Bronchial smooth muscle cell (primary cell): ENCODE results near the gene DNAJC7. TPM values are rescaled to one million over a fixed set of nuclear protein-coding genes. Genes with fewer than 3 reads are reported as not detected.

Experiments used
- total RNA-seq: library from RNA; depleted of rRNA; stranded (reverse); fragments of >200 nt; gene quantifications from 2 replicates; pipeline ENCODE4 v1.2.1, GENCODE V29; 2014

DNAJC7 gene, protein sequence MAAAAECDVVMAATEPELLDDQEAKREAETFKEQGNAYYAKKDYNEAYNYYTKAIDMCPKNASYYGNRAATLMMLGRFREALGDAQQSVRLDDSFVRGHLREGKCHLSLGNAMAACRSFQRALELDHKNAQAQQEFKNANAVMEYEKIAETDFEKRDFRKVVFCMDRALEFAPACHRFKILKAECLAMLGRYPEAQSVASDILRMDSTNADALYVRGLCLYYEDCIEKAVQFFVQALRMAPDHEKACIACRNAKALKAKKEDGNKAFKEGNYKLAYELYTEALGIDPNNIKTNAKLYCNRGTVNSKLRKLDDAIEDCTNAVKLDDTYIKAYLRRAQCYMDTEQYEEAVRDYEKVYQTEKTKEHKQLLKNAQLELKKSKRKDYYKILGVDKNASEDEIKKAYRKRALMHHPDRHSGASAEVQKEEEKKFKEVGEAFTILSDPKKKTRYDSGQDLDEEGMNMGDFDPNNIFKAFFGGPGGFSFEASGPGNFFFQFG
- 71.2 and 91.3 TPM in 2 replicates for total RNA-seq

GRCh38 chr17:42016941-42017865, at the start of gene DNAJC7:
Gene DNAJC7, minus strand, starts transcription at chr17:42017439. Its CDS starts 23 bp downstream, at chr17:42017416.

GRCh38 chr17:42050393-42051012, 33.3 kb upstream of the DNAJC7 start, which contains the start of gene C17orf113:
Gene C17orf113, minus strand, starts transcription at chr17:42050601. Its CDS starts 7,225 bp downstream, at chr17:42043376.

GRCh38 chr17:42019509-42020404, 2.5 kb upstream of the DNAJC7 start, which contains the start of gene NKIRAS2:
Gene NKIRAS2, plus strand, starts transcription at chr17:42020090. Its CDS starts 1,488 bp downstream, at chr17:42021578.

GRCh38 chr17:41966463-41967140, 50.6 kb downstream of the DNAJC7 start, which contains the start of gene CNP:
Gene CNP, plus strand, starts transcription at chr17:41966795. Its CDS starts 90 bp downstream, at chr17:41966885.

GRCh38 chr17:41930009-41930832, 87.0 kb downstream of the DNAJC7 start, which contains the start of gene ODAD4:
Gene ODAD4, plus strand, starts transcription at chr17:41930617. Its CDS starts 107 bp downstream, at chr17:41930724.

Other genes with a start within 250 kb of the DNAJC7 start
- gene JUP, start 230.7 kb downstream of the DNAJC7 start, total RNA-seq = 3.0 and 9.5 TPM in 2 replicates
- gene P3H4, start 205.5 kb downstream of the DNAJC7 start, total RNA-seq = 44.1 and 49.2 TPM in 2 replicates
- gene FKBP10, start 204.4 kb downstream of the DNAJC7 start, total RNA-seq = 276 and 499 TPM in 2 replicates
- gene NT5C3B, start 181.2 kb downstream of the DNAJC7 start, total RNA-seq = 73.0 and 90.5 TPM in 2 replicates
- gene KLHL10, start 179.6 kb downstream of the DNAJC7 start, total RNA-seq = 0.16 and 0.17 TPM in 2 replicates
- gene KLHL11, start 152.0 kb downstream of the DNAJC7 start, total RNA-seq = 19.5 TPM in 2 replicates
- gene ACLY, start 98.5 kb downstream of the DNAJC7 start, total RNA-seq = 107 and 119 TPM in 2 replicates
- 0.26 and 1.1 TPM in 2 replicates for gene ODAD4, start 86.8 kb downstream of the DNAJC7 start, total RNA-seq
- 53.4 and 62.3 TPM in 2 replicates for gene CNP, start 50.6 kb downstream of the DNAJC7 start, total RNA-seq
- 9.7 and 13.4 TPM in 2 replicates for gene NKIRAS2, start 2.7 kb upstream of the DNAJC7 start, total RNA-seq
- gene C17orf113, start 33.2 kb upstream of the DNAJC7 start, total RNA-seq = 0.32 and 0.34 TPM in 2 replicates
- gene ZNF385C, start 81.0 kb upstream of the DNAJC7 start, total RNA-seq = not detected in 2 replicates
- 9.1 and 14.7 TPM in 2 replicates for gene DHX58, start 95.3 kb upstream of the DNAJC7 start, total RNA-seq
- 4.7 and 5.6 TPM in 2 replicates for gene KAT2A, start 103.9 kb upstream of the DNAJC7 start, total RNA-seq
- not detected in 2 replicates for gene HSPB9, start 105.4 kb upstream of the DNAJC7 start, total RNA-seq
- gene RAB5C, start 137.6 kb upstream of the DNAJC7 start, total RNA-seq = 37.4 and 41.7 TPM in 2 replicates
- gene KCNH4, start 163.7 kb upstream of the DNAJC7 start, total RNA-seq = not detected in 2 replicates
- gene HCRT, start 168.0 kb upstream of the DNAJC7 start, total RNA-seq = not detected in 2 replicates
- gene GHDC, start 177.1 kb upstream of the DNAJC7 start, total RNA-seq = 4.1 and 13.2 TPM in 2 replicates